ENCODE measurements around the gene DKC1.

Gene DKC1

DNA sequence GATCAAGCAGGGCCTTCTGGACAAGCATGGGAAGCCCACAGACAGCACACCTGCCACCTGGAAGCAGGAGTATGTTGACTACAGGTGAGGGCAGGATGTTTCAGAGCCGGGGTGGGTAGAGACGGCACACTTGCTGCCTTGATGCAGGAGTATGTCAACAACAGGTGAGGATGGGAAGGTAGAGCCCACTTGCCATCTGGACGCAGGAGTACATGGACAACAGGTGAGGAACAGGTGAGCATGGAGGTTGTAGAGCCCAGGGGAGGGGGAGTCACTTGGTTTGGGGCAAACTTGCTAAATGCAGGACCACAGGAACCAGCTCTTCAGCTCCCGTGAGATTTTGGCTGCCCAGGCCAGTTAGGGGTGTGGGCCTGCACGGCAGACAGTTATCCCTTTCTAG is 12.0 kb downstream of the DKC1 start:
- ChIA-PET POLR2A (no interaction called here), CTCF (no interaction called here)
- H3K27ac ChIP-seq (ENCODE audit: extremely low read depth, low read depth, low read length), result no peak overlapping the region
- no peak overlapping the region for H3K4me3 ChIP-seq (ENCODE audit: low read depth, low read length)
- no peak for TF ChIP-seq TCF7L2 (IDR thresholded peaks at IDR 0.05; ENCODE audit: borderline replicate concordance, low read depth, low read length)
- TF ChIP-seq SCRT2 (tag by site-specific recombination; IDR thresholded peaks at IDR 0.05), result peak; percentile 81
- TF ChIP-seq SCRT1 (tag by site-specific recombination; IDR thresholded peaks at IDR 0.05; ENCODE audit: borderline replicate concordance), result peak; percentile 51; the same call in 1 of the 2 replicates
- no peaks in the 10 kb centered on the region for H3K9me3 ChIP-seq (ENCODE audit: control insufficient read depth, insufficient read depth, low read depth, low read length)
- H3K36me3 ChIP-seq (ENCODE audit: control insufficient read depth in 2 of 2, insufficient read depth in 1 of 2, low read length in 2 of 2), result peaks cover 32 to 89% of the 10 kb centered on the region in 2 experiments
- H3K4me1 ChIP-seq (ENCODE audit: control insufficient read depth, insufficient read depth, low read length), result no peaks in the 10 kb centered on the region

DNA sequence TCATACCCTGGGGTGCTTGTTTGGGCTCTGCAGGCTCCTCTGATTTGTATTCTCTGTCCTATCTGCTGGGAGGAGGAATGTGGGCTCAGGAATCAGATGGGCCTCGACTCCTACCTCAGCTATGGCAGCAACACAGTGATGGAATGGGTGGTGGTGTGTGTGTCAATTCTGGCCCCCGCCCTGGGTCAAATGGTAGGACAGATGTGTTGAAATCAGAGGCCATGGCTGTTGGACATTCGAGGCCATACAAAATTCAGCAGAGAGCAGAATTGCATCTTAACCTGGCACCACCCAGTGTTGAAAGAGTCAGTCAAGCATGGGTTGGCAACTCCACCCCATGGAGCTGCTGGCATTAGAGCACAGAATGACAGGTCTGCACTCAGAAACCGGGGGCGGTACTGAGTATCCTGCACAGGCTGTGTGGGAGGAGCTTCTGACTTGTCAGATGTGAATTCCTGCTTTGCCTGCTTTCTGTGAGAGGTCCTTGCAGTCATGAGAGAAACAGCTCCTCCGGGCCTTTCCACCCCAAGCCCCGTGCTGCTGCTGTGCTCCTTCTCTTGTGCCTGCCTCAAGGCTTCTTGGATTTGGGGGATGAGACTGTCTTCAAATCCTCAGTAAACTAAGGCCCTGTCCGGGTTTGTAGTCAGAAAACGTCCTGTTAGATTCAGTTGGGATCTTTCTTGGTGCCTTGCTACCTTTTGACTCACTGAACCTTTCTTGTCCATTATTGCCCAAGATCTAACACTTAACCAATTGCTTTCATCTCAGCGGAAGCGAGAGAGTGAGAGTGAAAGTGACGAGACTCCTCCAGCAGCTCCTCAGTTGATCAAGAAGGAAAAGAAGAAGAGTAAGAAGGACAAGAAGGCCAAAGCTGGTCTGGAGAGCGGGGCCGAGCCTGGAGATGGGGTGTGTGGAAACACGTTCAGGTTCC is 13.0 kb downstream of the DKC1 start:
- no peak overlapping the region for H3K4me3 ChIP-seq (ENCODE audit: low read depth, low read length)
- POLR2A ChIA-PET, result interaction anchor here (1.3 kb wide), 1 partner anchor 24 kb away, joined by 3 read pairs; no protein-coding TSS in a partner anchor
- peaks cover 26 to 80% of the 10 kb centered on the region in 2 experiments for H3K36me3 ChIP-seq (ENCODE audit: control insufficient read depth in 2 of 2, insufficient read depth in 1 of 2, low read length in 2 of 2)
- TF ChIP-seq ZNF324 (tag by site-specific recombination; IDR thresholded peaks at IDR 0.05), result no peak
- no peak for TF ChIP-seq ZNF274 (IDR thresholded peaks at IDR 0.05; ENCODE audit: low read length)
- TF ChIP-seq ZNF274 (tag by site-specific recombination; IDR thresholded peaks at IDR 0.05; ENCODE audit: borderline replicate concordance), result no peak
- no peak for TF ChIP-seq ZNF416 (tag by site-specific recombination; IDR thresholded peaks at IDR 0.05)
- TF ChIP-seq GLIS1 (tag by site-specific recombination; IDR thresholded peaks at IDR 0.05), result no peak
- TF ChIP-seq EGR2 (tag by site-specific recombination; IDR thresholded peaks at IDR 0.05; ENCODE audit: low read depth), result peak; percentile 31; the same call in 1 of the 2 replicates
- TF ChIP-seq ZNF624 (tag by site-specific recombination; IDR thresholded peaks at IDR 0.05), result no peak
- no peak for TF ChIP-seq KLF16 (tag by site-specific recombination; IDR thresholded peaks at IDR 0.05)
- peak; percentile 77 for TF ChIP-seq ZFHX2 (tag by site-specific recombination; conservative IDR thresholded peaks at IDR 0.05)
- TF ChIP-seq PRDM1 (tag by site-specific recombination; IDR thresholded peaks at IDR 0.05), result peak; percentile 21; the same call in 1 of the 2 replicates
- TF ChIP-seq SCRT2 (tag by site-specific recombination; IDR thresholded peaks at IDR 0.05), result no peak
- no peaks in the 10 kb centered on the region for H3K9me3 ChIP-seq (ENCODE audit: control insufficient read depth, insufficient read depth, low read depth, low read length)
- CTCF ChIA-PET, result interaction anchor here (0.5 to 1.0 kb wide), 3 partner anchors 15 to 230 kb away, joined by 3 to 7 read pairs (median 3); no protein-coding TSS in a partner anchor
- H3K27ac ChIP-seq (ENCODE audit: extremely low read depth, low read depth, low read length), result no peak overlapping the region
- H3K4me1 ChIP-seq (ENCODE audit: control insufficient read depth, insufficient read depth, low read length), result no peaks in the 10 kb centered on the region

DNA sequence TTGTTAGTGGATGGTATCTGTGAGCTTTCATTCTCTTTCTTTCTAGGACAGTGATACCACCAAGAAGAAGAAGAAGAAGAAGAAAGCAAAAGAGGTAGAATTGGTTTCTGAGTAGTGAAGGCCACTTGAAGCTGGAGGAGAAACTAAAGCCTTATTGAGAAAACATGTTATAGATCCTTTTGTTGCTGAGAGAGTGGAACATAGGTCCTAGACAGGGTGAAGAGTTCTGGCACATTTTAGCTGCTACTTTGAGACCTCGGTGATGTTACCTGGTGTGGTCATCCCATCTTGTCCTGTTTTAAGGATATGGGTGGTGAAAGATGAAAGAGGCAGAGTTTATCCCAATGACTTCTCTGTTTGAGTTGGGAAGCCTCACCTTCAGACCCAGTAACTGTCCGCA is 14.1 kb downstream of the DKC1 start:
- H3K4me3 ChIP-seq (ENCODE audit: low read depth, low read length), result no peak overlapping the region
- no peaks in the 10 kb centered on the region for H3K4me1 ChIP-seq (ENCODE audit: control insufficient read depth, insufficient read depth, low read length)
- ChIA-PET POLR2A (interaction anchor here (1.3 kb wide), 1 partner anchor 23 kb away, joined by 3 read pairs; no protein-coding TSS in a partner anchor), CTCF (interaction anchor here (0.6 to 1.0 kb wide), 3 partner anchors 14 to 24 kb away, joined by 3 to 7 read pairs (median 3); no protein-coding TSS in a partner anchor)
- H3K36me3 ChIP-seq (ENCODE audit: control insufficient read depth in 2 of 2, insufficient read depth in 1 of 2, low read length in 2 of 2), result peaks cover 20 to 78% of the 10 kb centered on the region in 2 experiments
- no peak overlapping the region for H3K27ac ChIP-seq (ENCODE audit: extremely low read depth, low read depth, low read length)
- H3K9me3 ChIP-seq (ENCODE audit: control insufficient read depth, insufficient read depth, low read depth, low read length), result no peaks in the 10 kb centered on the region
- TF ChIP-seq ZNF837 (tag by site-specific recombination; IDR thresholded peaks at IDR 0.05) (no peak), ZNF394 (tag by site-specific recombination; IDR thresholded peaks at IDR 0.05; ENCODE audit: borderline replicate concordance) (no peak), MEIS1 (CRISPR knock-in tag; IDR thresholded peaks at IDR 0.05; ENCODE audit: borderline replicate concordance) (no peak), ZSCAN23 (tag by site-specific recombination; IDR thresholded peaks at IDR 0.05) (no peak), ZNF133 (tag by site-specific recombination; IDR thresholded peaks at IDR 0.05) (peak; percentile 61; the same call in 1 of the 2 replicates), HOXC10 (CRISPR knock-in tag; IDR thresholded peaks at IDR 0.05) (no peak), ZNF776 (tag by site-specific recombination; IDR thresholded peaks at IDR 0.05; ENCODE audit: borderline replicate concordance) (no peak), ZIC2 (tag by site-specific recombination; IDR thresholded peaks at IDR 0.05) (no peak), ZNF624 (tag by site-specific recombination; IDR thresholded peaks at IDR 0.05) (no peak)
